Motor neuron (in vitro differentiated cells): ENCODE data around the gene CTXN2. TPM values are rescaled to one million over a fixed set of nuclear protein-coding genes. Genes with fewer than 3 reads are reported as not detected.

Source experiments
- ATAC-seq, 8 experiments: fragments of 200-7000 bp; cut with Tn5 transposase; replicated peaks in 6 of 8; 2 replicates each; pipeline ENCODE4 v1.8.0; 2021; ENCODE audit warnings: mild to moderate bottlenecking in 8 of 8, moderate library complexity in 8 of 8
- H3K27ac ChIP-seq, 2 donors: fragments of 250-450 bp; sonication (Bioruptor Pico); 2 replicates each; pipeline ENCODE4 v1.9.0; 2021; ENCODE audit warnings: antibody characterized with exemption in 2 of 2, mild to moderate bottlenecking in 2 of 2, moderate library complexity in 1 of 2
- H3K4me1 ChIP-seq, 2 donors: fragments of 250-450 bp; sonication (Bioruptor Pico); replicated peaks in 1 of 2; 2 replicates each; pipeline ENCODE4 v1.6.1; 2021; ENCODE audit warnings: antibody characterized with exemption in 2 of 2, mild to moderate bottlenecking in 2 of 2, moderate library complexity in 1 of 2
- H3K4me3 ChIP-seq, 5 donors: fragments of 250-450 bp; sonication (Bioruptor Pico); 2 replicates each; pipeline ENCODE4 v1.9.0; 2021; ENCODE audit warnings: antibody characterized with exemption in 5 of 5, mild to moderate bottlenecking in 5 of 5, moderate library complexity in 4 of 5
- WGBS, 10 experiments: fragments of 450-650 bp; shearing (Covaris generic); methylation state at CpG; one replicate each; pipeline ENCODE4 v1.0.0; 2022; 5-methylcytosine and 5-hydroxymethylcytosine counted together
- in situ Hi-C, 9 experiments: fragments of 400-800 bp; cut with MboI; loops; one replicate each; pipeline ENCODE4 v1.15.0; 2021; ENCODE audit warnings: low sequenced_read_pairs in 9 of 9, low pct_unique_long_range_greater_than_20kb in 2 of 9; ENCODE audit not compliant: unreplicated experiment in 9 of 9
- total RNA-seq, 8 experiments: library from RNA; unstranded; fragments of 300-600 nt; gene quantifications; 2 replicates each; pipeline versions ENCODE4 v1.2.3 to v1.2.4, GENCODE V29; 2022

CTXN2 gene
- total RNA-seq, 8 experiments from 2014 or later = 0.10 to 1.1 (median 0.47) TPM; not detected in 2

DNA sequence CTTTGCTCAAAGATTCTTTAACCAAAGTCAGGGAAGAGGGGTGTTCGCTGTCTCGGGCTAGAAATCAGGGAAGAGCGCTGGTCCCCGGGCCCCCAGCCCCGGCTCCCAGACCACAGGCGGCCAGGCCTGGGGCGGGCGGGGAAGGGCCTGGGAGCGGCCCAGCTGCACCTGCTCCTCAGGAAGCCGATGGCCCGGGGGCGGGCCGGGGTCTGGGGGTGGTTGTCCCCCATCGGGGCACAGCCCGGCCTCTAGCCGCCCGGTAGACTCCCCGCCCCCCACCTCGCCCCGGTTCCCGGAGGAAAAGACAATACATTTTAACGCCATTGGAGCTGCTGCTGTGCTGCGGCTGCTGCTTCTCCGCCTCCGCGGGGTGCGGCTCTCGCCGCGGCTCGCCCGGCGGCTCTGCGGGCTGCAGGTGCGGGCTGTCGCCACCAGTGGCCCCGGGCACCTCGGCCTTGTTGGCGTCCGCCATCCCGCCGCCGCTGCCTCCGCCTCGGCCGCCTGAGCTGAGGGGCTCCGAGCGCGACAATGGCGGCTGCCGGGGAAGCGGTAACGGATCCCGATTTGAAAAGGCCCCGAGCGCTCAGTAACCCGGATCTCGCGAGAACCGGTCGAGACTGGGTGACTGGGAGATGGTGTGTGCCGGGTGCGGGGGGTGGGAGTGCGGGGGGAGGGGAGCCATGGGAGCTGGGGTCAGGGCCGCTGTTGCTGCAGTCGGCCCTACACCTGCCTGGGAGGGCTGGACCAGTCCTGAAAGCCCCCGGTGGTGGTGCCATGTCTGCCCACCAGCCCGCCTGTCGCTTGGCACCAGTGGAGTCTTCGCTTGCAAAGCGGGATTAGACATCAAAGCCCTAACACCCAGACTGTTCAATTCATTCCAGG lies 13.5 kb upstream of the CTXN2 start, which contains the start of gene MYEF2:
Gene MYEF2 (minus strand): TSS at position 530 of the 882 bp plus-strand sequence. CDS start 58 bp downstream, at position 472.
- ATAC-seq = peak; percentile 85 to 94 (median 90)
- 0% methylated on average over 2 to 4 of the region's 71 CpGs; no CpG with 5 or more reads in 8 of the 10 experiments for WGBS, 10 experiments
- Histone ChIP-seq H3K4me3 (peak within 1 kb of the TSS; percentile 63 to 96 (median 77)), H3K4me1 (peaks cover 7 to 15% of the 10 kb centered on the region in 2 donors), H3K27ac (peak within 1 kb of the TSS; percentile 97)
- in situ Hi-C loops = no loop called here

DNA sequence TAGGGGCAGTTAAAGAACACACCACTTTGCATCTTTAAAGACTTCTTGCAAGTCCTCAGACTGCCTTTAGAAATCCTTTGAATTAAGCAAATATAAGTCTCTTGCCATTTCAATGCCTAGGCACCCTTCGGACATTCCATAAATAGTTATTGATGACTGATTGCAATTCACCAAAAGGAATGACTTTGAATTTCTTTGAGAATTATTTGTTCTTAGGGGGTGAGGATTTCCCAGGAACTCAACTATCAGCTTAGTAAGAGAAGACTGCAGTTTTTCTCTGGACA lies 12.9 kb upstream of the CTXN2 start:
- in situ Hi-C loops = no loop called here
- ATAC-seq = no peak
- Histone ChIP-seq H3K27ac (peak overlapping the region; percentile 97), H3K4me3 (peak overlapping the region; percentile 63 to 96 (median 77)), H3K4me1 (peaks cover 7 to 15% of the 10 kb centered on the region in 2 donors)
- WGBS, 10 experiments = 71 to 100% (median 88%) methylated on average over 1 of the region's 1 CpG; no CpG with 5 or more reads in 5 of the 10 experiments

DNA sequence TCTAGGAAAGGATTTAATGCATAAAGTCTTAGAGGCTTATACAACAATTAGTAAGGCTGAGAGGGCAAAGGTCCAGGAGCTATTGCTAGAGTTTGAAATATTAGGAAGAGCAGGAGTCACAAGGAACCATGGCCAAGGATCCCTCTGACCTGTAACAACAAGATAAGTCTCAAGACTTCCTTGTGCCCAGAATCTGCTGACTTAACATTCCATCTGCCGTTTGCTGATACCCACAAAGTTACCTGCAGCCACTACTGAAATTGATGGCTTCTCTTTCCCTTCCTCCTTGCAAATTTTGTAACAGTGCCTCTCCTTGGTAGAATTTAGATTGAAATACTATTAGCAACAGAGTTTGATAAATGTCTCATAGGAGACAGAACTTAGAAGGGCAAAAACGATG lies 8.7 kb upstream of the CTXN2 start:
- no peak overlapping the region for H3K4me3 ChIP-seq
- 0 to 85% (median 55%) methylated on average over 1 to 2 of the region's 2 CpGs for WGBS, 10 experiments
- H3K27ac ChIP-seq = no peak overlapping the region
- in situ Hi-C loops = no loop called here
- H3K4me1 ChIP-seq = peaks cover 4 to 6% of the 10 kb centered on the region in 2 donors
- ATAC-seq = no peak

DNA sequence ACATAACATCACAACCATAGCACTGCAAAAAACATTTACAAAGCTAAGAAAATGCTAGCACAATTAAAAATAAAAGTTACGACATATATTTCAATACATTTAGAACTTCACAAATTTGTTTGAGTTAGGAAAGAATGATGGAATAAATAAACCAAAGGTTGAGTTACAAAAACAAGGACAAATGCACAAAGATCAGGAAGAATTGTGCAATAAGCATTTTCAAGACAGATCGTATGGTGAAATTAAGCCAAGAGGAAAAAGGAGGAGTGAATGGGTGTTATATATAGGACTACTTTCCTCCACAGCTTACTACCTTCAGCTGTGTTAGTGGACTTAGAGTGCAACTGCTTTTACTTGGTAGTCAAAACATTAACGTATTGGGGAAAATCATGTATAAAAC lies 5.9 kb upstream of the CTXN2 start:
- WGBS, 10 experiments = 8 to 100% (median 77%) methylated on average over 1 to 3 of the region's 3 CpGs
- H3K27ac ChIP-seq = no peak overlapping the region
- no peak for ATAC-seq
- H3K4me3 ChIP-seq = no peak overlapping the region
- in situ Hi-C loops = no loop called here
- H3K4me1 ChIP-seq = peaks cover 0 to 3% of the 10 kb centered on the region in 2 donors

DNA sequence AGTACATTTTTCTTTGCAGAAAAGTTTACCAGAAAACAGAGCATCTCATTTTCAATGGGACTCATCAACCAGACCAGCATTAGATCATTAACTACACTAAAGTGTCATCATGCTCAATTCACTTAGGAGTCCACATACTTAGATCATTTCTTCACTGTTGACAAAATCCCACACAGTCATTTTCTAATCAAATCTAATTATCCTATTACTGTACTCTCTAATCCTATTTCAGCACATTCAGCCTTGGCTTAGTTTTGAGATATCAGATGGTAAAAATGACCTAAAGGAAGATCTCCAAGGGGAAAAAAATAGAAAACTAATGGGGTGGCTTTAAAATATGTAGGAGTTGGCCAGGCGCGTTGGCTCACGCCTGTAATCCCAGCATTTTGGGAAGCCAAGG lies 5.2 kb upstream of the CTXN2 start:
- Histone ChIP-seq H3K4me3 (no peak overlapping the region), H3K4me1 (peaks cover 0 to 5% of the 10 kb centered on the region in 2 donors), H3K27ac (no peak overlapping the region)
- peak in 1 of 8 experiments; percentile 48 for ATAC-seq
- in situ Hi-C loops = no loop called here
- WGBS, 10 experiments = 0 to 100% (median 93%) methylated on average over 2 to 3 of the region's 3 CpGs; no CpG with 5 or more reads in 4 of the 10 experiments

DNA sequence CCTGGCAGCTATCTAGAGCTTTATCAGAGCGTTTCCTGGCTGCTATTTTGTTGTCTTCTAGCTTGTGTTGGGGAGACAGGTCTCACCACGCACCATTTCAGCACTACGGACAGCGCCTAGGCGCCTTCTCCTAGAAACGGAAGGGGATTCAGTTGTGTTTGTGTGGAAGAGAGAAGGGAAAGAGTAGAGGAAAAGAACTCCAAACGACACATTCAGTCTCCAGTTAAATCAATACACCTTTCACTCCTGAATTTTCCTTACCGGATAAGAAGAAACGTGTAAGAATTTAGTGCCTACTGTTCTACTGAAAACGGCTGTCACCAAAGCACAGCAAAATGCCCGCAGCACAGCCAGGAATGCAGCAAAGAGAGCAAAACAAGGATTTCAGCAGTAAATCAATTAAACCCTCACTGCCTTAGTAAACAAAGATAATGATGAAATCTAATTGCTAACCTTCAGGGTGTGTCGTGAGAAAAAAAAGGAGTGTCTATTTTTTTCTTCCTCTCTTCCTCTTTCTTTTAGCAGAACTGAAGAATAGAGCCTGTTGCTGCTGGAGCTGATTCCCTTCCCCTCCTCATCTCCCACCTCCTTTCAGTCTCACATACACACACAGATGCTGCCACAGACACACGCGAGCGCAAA lies 412 bp upstream of the CTXN2 start:
- Histone ChIP-seq H3K4me3 (peak overlapping the region; percentile 21 to 43 (median 35)), H3K4me1 (peaks cover 0 to 7% of the 10 kb centered on the region in 2 donors), H3K27ac (no peak overlapping the region)
- ATAC-seq = peak; percentile 44 to 86 (median 62)
- 0 to 10% (median 5%) methylated on average over 2 to 15 of the region's 15 CpGs for WGBS, 10 experiments
- in situ Hi-C loops = no loop called here

GRCh38 chr15:48202068-48202467 lies 10.6 kb downstream of the CTXN2 start:
- Histone ChIP-seq H3K4me1 (no peaks in the 10 kb centered on the region), H3K4me3 (no peak overlapping the region), H3K27ac (no peak overlapping the region)
- no peak for ATAC-seq
- in situ Hi-C loops = no loop called here
- 0 to 100% (median 0%) methylated on average over 1 of the region's 1 CpG; no CpG with 5 or more reads in 3 of the 10 experiments for WGBS, 10 experiments

DNA sequence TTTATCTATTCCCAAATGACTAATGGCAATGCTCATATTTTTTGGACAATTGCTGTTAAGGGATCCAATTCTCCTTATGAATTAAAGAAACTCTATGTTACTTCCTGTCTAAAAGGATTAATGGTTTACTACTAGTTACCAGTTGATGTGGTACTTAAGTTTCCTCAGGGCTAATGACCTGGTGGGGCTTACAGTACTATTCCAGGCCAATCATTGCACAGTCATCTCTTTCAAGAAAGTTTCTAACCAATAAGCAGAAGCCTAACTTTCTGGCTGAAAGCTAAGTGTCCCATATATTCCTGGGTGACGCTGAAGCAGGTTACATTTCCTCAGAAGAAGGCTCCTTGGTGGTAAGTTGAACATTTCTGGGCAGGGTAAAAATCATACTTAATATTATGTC lies 14.5 kb downstream of the CTXN2 start, which contains the start of gene SLC12A1:
Gene SLC12A1 (plus strand): TSS at position 322 of the 400 bp plus-strand sequence. CDS start 1,418 bp downstream, outside the sequence.
- no peak for ATAC-seq
- H3K4me3 ChIP-seq = no peak within 1 kb of the TSS
- in situ Hi-C loops = no loop called here
- WGBS, 10 experiments = 0 to 100% (median 94%) methylated on average over 1 of the region's 1 CpG; no CpG with 5 or more reads in 2 of the 10 experiments
- H3K27ac ChIP-seq = no peak within 1 kb of the TSS
- H3K4me1 ChIP-seq = no peaks in the 10 kb centered on the region

GRCh38 chr15:48221261-48221660 lies 29.8 kb downstream of the CTXN2 start:
- peaks cover 0 to 3% of the 10 kb centered on the region in 2 donors for H3K4me1 ChIP-seq
- in situ Hi-C loops = no loop called here
- no peak overlapping the region for H3K4me3 ChIP-seq
- WGBS, 10 experiments = 8 to 100% (median 56%) methylated on average over 1 of the region's 1 CpG
- ATAC-seq = no peak
- no peak overlapping the region for H3K27ac ChIP-seq

DNA sequence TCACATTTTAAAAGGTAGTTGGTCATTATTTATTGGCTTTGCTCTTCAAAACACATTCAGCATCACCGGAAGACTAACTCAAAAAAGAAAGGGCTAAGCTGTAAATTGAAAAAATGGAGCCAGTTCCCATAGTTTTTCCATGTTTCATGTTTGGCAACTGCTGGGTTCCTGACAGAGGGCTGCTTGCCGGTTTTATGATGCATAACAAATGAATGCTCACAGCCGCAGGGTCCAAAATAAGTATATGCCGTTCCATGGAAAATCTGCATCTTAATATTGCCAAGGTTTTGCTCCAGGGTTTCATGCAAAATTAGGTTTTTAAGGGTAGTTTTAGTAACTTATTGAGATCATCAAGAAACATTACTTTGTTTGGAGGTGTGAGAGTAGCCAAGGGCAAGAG lies 30.4 kb downstream of the CTXN2 start:
- Histone ChIP-seq H3K4me1 (peaks cover 0 to 3% of the 10 kb centered on the region in 2 donors), H3K27ac (no peak overlapping the region), H3K4me3 (no peak overlapping the region)
- 0 to 100% (median 86%) methylated on average over 1 to 4 of the region's 4 CpGs; no CpG with 5 or more reads in 1 of the 10 experiments for WGBS, 10 experiments
- ATAC-seq = peak in 2 of 8 experiments; percentile 55 to 85
- in situ Hi-C loops = no loop called here

DNA sequence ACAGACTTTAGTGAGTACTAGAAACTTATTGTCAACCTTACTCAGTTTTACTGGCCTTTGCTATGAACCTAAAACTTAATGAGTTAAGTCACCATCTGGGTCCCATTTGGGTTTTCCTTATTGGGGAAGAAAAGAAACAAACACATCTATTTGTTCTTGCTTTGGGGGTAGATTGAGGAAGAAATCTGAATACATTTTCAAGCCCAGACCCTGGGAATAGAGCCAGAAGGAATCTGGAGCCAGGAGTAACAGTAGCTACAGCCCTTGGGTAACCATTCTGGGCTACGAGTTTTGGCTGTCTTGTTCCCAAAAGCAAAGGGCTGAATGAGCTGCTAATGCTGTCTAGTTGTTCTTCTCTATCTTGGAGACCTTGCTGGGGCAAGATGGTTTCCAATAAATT lies 31.2 kb downstream of the CTXN2 start:
- Histone ChIP-seq H3K4me1 (peaks cover 0 to 3% of the 10 kb centered on the region in 2 donors), H3K4me3 (no peak overlapping the region), H3K27ac (no peak overlapping the region)
- 0 to 80% (median 71%) methylated on average over 1 of the region's 1 CpG; no CpG with 5 or more reads in 7 of the 10 experiments for WGBS, 10 experiments
- ATAC-seq = no peak
- in situ Hi-C loops = no loop called here

- Histone ChIP-seq H3K4me3 (no peak overlapping the region), H3K4me1 (peaks cover 0 to 3% of the 10 kb centered on the region in 2 donors), H3K27ac (no peak overlapping the region)
- WGBS, 10 experiments = 20 to 92% (median 71%) methylated on average over 1 to 3 of the region's 3 CpGs; no CpG with 5 or more reads in 2 of the 10 experiments
- peak in 1 of 8 experiments; percentile 67 for ATAC-seq
- in situ Hi-C loops = no loop called here
Measured at GRCh38 chr15:48225771-48226170, 34.3 kb downstream of the CTXN2 start.

DNA sequence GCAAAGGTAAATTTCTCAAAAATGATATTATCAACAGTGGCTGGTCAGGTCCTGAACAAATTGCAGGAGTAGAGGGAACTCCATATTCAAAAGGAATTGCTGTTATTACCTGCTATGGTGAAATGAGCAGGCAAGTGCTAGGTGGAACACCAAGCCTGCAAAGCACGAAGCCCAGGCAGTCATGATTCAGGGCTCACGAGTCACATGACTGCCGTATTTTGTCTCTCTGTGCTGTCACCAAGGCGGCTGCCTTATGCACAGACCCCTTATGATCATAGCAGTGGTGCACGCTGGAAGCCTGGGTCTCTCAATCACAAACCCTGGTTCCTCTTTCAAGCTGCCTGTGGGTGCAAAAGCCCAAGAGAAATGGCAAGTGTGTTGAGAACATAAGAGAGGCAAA lies 39.0 kb downstream of the CTXN2 start:
- no peak for ATAC-seq
- Histone ChIP-seq H3K4me3 (no peak overlapping the region), H3K27ac (no peak overlapping the region), H3K4me1 (no peaks in the 10 kb centered on the region)
- WGBS, 10 experiments = 25 to 100% (median 63%) methylated on average over 1 to 5 of the region's 5 CpGs; no CpG with 5 or more reads in 1 of the 10 experiments
- in situ Hi-C loops = no loop called here
